ENCODE measurements around the gene GADD45B.
"Not testable (repeated sequence)": the region's sequence is repeated elsewhere in the genome, so short reads cannot be mapped to it uniquely, and the experiment has no call there.

Gene GADD45B

DNA sequence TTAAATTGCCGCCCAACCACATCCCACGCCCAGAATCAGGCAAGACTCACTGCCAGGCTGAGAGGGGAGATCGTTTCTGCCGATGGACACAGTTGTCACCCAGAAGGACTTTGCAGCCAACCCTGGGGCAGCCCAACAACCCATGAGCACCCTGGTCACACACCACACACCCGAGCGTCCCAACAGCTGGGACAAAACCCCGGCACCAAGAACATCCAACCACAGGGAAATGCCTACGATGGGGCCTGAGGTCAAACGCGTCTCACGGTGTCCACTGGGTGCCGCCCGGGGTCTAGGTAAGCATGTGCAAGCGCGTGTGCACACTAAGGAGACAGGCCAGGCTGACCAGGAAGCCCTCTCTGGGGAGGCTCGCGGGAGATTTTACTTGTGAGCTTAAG, 32.1 kb upstream of the GADD45B start:
- DNase-seq (ENCODE audit: low spot score): no peak

DNA sequence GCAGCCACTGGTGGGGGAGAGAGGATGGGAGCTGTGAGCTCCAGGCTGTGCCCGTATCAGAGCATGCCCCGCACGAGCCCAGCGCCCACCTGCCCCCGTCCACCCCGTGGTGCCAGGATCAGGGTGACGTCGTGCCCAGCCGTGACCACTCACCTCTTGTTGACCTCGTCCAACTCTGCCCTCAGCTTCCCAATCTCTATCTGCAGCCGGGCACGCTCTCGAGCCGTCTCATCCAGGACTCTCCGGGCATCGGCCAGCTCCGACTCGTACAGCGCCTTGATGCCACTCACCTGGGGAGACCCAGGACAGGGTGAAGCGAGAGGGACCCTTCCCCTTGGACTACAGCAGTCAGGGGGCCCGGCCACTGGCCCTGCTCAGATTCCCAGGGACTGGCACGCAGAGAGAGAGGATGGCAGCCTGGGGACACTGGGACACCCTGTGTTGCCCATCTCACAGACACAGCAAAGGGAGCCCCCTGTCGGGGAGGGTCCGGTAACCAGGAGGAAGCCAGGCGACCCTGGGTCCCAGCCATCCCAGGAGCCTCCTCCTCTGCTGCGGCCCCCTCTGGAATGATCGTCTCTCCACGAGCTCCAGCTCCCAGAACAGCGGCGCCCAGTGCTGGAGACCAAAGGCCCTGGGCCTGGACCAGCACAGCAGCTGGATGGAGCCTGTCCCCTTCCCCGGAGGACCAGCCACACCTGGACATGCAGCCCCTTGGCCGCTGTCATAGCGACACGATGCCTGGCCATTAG, 31.5 kb upstream of the GADD45B start:
- no peak for DNase-seq (ENCODE audit: low spot score)

DNA sequence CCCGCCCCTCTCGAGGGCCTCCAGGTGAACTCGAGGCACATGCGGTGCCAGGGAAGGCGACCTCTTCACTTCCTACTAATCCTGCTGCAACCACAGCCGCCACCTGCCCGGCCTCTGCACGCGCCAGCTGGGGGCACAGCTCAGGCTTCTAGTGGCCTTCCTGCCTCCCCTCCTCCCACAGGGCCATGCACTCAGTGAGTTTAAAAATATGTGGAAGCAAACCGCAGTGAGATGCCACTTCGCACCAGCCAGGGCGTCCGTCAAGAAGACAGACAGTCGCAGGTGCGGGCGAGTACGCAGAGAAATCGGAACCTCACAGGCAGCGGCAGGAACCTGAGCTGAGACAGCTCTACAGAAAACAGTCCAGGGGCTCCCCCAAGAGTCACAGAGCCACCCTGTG, 29.5 kb upstream of the GADD45B start:
- DNase-seq (ENCODE audit: low spot score): no peak

DNA sequence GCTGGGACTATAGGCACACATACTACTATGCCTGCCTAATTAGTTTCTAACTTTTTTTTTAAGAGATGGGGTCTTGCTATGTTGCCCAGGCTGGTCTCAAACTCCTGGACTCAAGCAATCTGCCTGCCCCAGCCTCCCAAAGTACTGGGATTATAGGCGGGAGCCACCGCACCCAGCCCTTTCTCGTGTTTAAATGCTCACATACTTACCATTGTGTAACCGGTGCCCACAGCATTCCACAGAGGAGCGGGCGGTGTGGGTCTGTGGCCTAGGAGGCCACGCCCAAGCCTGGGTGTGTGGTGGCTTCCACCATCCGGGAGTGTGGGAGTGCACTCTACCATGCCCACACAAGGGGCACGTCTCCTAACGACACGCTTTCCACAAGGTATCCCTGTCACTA, 26.9 kb upstream of the GADD45B start:
- no peak for DNase-seq (ENCODE audit: low spot score)

DNA sequence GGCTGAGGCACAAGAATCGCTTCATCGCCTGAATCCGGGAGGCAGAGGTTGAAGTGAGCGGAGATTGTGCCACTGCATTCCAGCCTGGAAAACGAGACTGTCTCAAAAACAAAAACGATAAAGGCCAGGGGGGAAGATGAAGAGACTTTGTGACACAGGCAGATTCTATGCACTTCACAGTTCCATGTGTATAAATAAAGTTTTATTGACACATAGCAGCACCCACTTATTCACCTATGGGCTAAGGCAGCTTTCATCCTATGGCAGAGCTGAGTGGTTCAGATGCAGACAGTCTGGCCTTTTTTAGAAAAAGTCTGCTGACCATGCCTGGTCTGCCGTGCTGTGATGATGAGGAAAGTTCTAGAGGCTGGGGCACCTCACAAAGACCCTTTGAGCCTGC, 24.8 kb upstream of the GADD45B start:
- DNase-seq (ENCODE audit: low spot score): no peak

DNA sequence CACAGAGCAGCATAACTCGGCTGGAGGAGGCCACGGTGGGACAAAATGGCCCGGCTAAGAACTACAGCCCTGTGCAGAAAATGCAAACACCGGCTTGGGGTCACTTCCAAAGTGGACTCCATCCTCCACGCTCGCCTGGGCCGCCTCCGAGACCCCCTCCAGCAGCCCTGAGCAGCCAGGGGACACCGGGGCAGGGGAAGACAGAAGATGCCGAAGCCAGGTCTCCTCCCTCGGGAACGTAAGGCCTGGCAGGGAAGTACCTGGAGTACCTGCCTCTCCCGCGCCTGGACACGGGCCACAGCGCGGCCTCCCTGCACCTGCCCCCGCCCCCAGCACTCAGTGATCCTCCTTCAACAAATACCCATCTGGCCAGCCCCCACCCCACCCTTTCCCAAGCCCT, 24.2 kb upstream of the GADD45B start:
- no peak for DNase-seq (ENCODE audit: low spot score)

DNA sequence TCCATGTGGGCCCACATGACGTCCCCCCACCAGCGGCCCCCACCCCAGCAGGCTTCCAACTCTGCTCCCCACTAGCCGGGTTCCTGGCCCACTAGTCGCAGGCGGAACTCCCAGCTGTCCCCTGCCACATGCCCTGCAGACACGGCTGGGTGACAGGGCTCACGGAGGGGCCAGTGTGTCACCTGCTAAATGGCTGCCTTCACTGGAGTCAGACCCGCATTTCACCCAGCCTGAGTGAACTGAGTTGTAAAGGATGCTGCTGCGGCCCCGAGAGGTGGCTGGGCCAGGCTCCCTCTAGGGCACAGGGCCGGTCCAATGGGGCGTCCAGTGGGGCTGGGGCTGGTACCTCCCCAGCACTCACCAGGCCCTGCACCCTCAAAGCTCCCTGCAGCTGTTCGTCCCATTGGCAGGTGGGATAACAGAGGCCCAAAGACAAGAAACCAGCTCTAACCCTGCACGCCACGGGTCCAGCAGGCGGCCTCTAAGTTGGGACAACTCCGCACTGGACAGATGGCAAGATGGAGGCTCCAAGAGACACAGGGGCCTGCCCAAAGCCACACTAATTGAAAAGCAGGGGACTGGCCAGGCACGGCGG, 22.4 kb upstream of the GADD45B start:
- no peak for DNase-seq (ENCODE audit: low spot score)

DNA sequence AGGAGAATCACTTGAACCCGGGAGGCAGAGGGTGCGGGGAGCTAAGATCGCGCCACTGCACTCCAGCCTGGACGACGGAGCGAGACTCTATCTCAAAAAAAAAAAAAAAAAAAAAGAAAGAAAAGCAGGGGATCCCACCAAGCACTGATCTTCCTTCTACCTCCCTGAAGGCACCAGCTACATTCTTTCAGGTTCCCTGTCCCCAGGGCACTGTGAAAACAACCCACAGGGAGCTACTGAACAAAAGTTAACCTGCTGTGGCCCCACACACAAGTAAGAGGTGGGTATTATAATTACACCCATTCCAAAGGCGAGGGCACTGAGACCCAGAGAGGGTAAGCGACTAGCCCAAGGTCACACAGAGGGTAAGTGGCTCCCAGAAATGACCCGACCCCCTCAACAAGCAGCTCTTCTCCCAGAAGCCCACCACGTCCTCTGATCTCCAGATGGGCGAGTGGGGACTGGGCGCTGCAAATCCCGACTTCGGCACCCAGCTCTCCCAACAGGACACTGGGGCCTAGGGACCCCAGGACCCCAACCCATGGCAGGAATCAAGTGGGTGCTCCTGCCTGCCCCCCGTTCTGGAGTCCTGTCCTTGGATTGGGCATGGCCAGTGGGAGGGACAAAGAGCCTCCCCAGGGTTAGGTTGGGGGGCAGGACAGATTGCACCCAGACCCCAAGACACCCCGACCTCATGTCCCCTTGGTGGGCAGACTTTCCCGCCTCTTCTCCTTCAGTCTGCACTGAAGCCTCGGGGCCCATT, 21.5 kb upstream of the GADD45B start:
- DNase-seq (ENCODE audit: low spot score): no peak

DNA sequence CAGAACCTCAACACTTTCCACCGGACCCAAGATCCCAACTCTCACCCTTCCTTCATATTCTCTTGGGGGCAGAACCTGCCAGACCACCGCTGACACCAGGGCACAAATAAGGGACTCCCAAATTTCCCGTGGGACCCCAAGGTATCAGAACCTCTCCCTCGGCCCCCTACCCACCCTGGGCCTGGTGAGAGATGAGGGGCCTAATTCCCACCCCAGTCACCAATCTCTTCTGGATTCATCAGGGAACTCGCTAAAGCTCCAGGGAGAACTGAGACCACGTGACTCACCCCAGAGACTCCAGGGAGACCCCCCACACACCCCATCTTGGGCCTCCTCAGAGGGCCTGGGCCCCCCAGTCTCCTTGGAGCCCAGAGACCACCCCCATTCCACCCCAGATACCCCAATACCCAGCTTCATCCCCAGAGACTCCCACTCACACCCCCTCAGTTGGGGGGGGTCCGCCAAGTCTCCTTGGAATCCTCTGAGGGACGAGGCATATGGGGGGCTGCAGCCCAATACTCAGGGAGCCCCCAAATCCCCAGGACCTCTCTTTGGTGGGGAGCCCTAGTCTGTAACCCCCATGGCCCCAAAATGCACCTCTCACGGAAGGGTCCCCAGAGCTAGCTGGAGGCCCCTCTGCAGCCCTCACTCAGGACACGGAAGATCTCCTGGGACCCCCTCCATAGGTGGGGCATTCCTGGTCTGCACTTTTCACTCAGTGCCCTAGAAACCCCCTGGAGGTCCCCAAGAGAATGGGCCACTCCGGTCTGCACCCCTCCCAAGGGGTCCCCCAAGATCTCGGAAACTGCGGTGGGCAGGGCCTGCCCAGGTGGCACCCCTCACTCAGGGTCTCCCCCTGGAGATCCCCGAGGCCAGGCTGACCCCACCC, 20.7 kb upstream of the GADD45B start:
- no peak for DNase-seq (ENCODE audit: low spot score)

DNA sequence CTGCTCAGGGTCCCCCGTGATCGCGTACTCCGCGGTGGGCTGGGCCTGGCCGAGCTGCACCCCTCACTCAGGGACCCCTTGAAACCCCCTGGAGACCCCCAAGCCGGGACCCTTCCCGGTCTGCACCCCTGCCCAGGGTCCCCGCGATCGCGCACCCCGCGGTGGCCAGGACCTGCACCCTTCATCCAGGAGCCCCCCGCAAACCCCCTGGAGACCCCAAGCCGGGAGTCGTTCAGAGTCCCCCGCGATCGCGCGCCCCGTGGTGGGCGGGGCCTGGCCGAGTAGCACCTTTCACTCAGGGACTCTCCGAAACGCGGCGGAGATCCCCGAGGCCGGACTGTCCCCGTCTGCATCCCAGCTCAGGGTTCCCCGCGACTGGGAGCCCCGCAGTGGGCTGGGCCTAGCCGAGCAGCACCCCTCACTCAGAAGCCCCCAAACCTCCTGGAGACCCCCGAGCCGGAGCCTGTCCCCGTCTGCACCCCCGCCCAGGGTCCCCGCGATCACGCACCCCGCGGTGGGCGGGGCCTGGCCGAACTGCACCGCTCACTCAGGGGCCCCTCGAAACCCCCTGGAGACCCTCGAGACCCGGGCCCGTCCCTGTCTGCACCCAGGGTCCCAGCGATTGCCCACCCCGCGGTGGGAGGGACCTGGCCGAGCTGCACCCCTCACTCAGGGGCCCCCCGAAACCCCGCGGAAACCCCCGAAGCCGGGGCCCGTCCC, 19.9 kb upstream of the GADD45B start:
- no peak for DNase-seq (ENCODE audit: low spot score)

DNA sequence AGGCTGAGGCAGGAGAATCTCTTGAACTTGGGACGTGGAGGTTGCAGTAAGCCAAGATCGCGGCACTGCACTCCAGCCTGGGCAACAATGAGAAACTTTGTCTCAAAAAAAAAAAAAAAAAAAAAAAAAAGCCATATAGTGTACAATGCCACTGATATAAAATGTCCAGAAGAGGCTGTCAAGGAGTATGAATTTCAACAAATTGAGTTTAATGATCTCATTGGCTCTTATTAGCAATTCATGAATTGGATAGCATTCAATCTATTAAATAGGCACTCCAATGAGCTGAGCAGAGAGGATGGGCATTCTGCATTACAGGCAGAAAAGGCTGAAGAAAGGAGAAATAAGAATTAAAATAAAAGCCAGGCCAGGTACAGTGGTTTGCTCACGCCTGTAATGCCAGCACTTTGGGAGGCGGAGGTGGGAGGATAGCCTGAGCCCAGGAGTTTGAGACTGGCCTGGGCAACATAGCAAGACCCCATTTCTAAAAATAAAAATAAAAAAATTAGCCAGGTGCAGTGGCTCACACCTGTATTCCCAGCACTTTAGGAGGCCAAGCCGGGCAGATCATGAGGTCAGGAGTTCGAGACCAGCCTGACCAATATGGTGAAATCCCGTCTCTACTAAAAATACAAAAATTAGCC, 18.4 kb upstream of the GADD45B start:
- DNase-seq (ENCODE audit: low spot score): no peak

DNA sequence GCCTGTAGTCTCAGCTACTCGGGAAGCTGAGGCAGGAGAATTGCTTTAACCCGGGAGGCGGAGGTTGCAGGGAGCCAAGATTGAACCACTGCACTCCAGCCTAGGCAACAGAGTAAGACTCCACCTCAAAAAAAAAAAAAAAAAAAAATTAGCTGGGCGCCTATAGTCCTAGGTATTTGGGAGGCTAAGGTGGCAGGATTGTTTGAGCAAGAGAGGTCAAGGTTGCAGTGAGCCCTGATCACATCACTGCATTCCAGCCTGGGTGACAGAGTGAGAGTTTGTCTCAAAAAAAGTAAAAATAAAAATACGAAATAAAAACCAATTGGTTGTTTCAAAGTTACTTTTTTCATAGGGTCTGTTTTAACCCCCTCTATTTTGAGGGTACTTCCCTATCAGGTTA, 17.9 kb upstream of the GADD45B start:
- DNase-seq (ENCODE audit: low spot score): no peak

DNA sequence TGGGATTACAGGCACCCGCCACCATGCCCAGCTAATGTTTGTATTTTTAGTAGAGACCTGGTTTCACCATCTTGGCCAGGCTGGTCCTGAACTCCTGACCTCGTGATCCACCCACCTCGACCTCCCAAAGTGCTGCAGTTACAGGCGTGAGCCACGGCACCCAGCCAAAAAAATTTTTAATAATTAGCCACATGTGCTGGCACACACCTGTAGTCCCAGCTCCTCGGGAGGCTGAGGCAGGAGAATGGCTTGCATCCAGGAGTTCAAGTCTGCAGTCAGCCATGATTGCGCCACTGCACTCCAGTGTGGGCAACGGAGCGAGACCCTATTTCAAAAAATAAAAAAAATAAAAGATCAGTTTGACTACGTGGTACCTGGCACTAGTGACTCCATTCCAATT, 17.2 kb upstream of the GADD45B start:
- DNase-seq (ENCODE audit: low spot score): peak; percentile 30

DNA sequence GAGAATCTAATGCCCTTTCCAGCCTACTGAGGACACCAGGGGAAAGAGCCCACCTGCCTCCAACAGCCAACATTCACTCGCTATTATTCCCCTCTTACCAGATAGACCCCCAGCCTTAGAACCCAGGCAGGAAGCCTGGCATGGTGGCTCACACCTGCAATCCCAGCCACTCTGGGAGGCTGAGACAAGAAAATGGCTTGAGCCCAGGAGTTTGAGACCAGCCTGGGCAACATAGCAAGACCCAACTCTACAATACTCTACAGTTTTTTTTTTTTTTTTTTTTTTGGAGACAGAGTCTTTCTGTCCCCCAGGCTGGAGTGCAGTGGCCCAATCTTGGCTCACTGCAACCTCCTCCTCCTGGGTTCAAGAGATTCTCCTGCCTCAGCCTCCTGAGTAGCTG, 15.7 kb upstream of the GADD45B start:
- DNase-seq (ENCODE audit: low spot score): no peak

DNA sequence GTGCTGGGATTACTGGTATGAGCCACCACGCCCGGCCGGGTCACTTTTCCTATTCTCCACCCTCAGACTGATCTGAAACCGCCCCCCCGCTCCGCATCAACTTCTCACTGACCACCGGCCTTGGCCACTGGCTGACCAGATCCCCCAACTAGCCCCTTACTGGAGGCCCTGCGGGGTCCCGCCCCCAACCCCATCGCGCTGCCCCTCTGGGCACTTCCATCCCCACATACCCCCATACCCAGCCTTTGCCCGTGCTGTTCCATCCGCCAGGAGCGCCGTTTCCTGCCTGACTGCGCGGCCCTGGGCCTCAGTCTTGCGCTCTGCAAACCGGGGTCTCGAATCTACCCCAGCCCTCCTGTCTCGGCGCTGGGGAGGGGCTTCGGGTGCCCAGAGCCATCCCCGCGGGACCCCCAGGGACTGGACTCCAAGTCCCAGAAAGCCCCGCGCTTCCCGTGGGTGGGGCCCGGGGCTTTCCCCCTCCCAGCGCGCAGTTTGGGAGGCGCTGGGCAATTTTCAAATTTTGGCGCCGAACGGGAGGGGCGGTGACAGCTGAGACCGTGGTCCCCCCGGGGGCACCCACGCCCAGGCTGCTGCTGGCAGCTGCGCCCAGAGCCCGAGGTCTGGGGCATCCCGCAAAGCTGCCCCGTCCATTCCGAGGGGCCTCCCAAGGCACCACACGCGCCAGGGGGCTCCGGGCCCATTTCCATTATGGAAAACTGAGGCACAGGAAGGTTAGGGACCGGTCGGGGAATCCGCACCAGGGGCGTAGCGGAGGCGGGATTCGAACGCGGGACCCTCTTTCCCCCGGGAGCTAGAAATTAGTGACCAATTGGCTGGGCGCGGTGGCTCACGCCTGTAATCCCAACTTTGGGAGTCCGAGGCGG, 13.9 kb upstream of the GADD45B start:
- peak; percentile 74 for DNase-seq (ENCODE audit: low spot score)

DNA sequence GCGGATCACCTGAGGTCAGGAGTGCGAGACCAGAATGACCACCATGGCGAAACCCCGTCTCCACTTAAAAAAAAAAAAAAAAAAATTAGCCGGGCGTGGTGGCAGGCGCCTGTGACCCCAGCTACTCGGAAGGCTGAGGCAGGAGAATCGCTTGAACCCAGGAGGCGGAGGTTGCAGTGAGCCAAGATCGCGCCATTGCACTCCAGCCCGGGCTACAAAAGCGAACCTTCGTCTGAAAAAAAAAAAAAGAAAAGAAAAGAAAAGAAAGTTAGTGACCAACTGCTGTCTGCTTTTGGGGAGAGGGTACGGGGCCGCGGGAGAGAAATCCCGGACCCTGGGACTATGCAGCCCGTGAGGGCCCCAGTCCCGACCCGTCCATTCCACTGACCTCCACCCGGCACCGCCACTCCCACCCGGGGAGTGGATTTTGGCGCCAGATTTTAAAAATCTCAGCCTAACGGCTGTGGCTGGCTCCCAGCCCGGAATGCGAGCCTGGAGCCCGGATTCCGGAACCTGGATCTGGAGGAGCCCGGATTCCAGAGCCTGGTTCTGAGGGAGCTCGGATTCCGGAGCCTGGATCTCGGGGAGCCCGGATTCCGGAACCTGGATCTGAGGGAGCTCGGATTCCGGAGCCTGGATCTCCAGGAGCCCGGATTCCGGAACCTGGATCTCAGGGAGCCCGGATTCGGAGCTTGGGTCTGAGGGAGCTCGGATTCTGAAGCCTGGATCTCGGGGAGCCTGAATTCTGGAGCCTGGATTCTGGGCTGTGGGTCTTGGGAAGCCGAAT, 13.1 kb upstream of the GADD45B start:
- DNase-seq (ENCODE audit: low spot score): peak; percentile 91

DNA sequence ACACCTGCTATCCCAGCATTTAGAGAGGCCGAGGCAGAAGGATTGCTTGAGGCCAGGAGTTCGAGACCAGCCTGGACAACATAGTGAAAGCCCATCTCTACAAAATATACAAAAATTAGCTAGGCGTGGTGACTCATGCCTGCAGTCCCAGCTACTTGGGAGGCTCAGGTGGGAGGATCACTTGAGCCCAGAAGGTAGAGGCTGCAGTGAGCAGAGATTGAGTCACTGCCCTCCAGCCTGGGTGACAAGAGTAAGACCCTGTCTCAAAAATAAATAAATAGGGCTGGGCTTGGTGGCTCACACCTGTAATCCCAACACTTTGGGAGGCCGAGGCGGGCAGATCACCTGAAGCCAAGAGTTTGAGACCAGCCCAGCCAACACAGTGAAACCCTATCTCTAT, 12.2 kb upstream of the GADD45B start:
- DNase-seq (ENCODE audit: low spot score): not testable (repeated sequence)

DNA sequence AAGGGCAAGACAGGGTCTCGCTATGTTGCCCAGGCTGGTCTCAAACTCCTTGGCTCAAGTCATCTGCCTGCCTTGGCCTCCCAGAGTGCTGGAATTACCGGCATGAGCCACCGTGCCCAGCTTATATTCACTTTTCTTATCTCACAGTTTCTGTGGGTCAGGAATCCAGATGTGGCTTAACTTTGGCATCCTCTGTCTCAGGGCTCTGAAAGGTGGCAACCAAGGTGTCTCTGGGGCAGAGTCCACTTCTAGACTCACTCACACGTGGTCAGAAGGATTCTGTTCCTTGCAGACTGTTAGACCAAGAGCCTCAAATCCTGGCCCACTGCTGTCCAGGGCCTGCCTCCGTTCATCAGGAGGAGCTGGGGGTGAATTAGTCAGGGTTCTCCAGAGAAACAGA, 11.5 kb upstream of the GADD45B start:
- no peak for DNase-seq (ENCODE audit: low spot score)

DNA sequence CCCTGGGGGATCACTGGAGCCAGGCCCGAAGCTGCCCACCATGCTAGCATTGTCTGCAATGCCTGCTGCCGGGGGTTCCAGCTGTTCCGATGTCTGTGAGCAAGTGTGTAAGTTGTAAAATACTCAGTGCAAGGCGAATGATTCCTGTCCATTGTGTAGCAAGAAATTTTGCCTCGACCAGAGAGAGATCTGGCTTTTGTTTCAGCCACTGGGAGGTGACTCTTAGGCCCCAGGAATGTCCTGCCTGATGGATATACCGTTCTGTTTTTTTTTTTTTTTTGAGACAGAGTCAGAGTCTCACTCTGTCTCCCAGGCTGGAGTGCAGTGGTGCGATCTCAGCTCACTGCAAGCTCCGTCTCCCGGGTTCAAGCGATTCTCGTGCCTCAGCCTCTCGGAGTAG, 7.3 kb upstream of the GADD45B start:
- no peak for DNase-seq (ENCODE audit: low spot score)

Data from kidney tubule cell (primary cell).